ENCODE results near the gene PTPN9.
"Not testable (repeated sequence)": the region's sequence is repeated elsewhere in the genome, so short reads cannot be mapped to it uniquely, and the experiment has no call there.

Gene PTPN9

DNA sequence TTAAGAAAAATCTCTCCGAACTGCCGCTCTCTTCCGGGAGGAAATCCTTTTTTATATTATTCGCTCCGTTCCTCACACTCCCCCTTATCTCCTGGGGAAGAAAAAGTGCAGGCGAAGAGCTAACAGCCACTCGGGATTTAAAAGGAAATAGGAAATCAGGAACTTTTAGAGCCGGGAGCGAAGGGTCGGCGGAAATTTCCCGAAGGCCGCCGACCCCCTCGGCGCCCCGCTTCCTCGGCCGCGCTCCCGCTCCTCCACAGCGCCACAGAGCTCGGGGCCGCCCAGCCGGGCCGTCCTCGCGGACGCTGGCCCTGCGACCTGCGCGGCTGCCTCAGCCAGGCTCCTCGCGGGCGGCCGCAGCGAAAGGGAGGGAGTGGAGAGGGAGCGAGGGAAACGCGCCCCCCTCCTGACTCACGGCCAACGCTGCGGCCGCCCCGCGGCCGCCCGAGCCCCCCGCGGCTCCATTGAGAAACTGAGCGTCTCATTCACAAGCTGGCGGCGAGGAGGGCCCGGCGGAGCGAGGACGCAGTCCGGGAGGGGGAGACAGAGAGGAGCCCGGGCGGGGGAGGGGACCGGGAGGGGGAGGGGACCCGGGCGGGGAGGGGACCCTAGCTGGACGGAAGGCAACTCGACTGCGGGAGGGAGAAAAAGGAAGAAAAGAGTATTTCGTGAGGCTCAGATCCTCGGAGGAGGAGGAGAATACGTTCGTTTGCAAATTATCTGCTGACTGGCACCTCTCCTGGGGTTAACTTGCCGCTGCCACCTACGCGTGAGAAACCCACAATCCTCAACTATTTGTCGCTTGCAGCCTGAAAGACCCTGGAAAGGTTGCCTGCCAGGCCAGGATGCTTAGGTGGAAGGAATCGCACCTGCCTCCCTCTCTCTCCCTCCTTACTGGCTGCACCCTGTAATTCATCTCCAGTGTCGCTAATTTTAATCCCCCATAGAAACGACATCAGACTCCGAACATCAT is at the start of gene PTPN9:
TSS of gene PTPN9 (minus strand) at position 368 of the 973 bp plus-strand sequence. CDS start 539 bp downstream, outside the sequence.
- DNase-seq (ENCODE audit: low spot score) = peak; percentile 28

DNA sequence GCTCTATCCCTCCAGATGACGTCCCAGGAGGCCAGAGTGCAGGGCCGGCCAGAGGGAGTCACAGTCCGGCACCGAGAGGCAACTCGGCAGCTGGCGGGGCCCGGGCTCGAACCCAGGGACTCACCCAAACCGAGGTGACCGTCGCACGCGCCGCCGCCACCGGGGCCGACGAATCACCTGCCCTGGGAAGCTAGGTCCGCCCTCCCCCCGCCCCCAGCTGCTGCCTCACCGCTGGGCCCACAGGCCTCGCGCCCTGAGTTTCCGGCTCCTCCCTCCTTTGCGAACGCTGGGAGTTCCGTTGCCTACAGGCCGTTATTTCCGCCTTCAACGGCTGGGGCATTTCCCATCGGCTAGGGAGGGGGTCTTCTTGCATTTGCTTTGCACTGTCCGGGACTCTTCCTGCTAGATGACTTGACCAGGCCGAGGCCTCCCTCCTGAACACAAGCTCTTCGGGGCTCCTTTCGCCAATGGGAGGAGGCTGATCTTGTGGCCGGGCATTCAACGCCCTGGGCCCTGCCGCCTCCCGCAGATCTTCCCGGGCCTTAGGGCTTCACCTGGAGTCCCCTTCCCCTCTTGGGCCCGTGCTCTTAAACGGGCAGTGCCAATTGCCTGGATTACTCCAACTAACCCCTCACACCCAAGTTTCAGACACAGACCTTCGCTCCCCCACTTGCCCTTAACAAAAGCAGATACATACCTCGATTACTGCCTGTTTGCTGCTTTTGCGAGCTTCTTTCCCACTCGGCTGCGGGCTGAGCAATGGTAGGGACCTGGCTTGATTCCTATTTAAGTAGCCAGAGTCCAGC is 46.6 kb upstream of the PTPN9 start, which contains the start of gene SNUPN:
TSS of gene SNUPN (minus strand) at position 184 of the 806 bp plus-strand sequence. CDS start 4,674 bp downstream, outside the sequence.
- peak; percentile 86 for DNase-seq (ENCODE audit: low spot score)

DNA sequence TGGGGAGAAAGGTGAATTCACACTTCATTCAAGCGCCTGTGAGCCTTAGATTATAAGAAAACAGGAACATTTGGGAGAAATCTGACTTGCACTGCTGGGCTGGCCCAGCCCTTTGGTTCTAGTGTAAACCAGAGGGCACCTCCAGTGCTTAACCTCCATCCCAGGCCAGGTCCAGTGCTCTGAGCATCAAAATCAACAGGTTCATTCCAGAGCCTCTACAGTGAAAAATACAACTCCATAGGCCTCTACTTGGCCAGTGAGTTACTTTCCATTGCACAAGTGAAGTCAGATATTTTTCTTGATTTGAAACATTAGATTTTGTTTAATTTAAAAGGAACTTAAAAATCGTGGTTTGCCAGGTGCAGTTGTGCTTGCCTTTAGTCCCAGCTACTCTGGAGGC is 43.4 kb upstream of the PTPN9 start:
- DNase-seq (ENCODE audit: low spot score) = no peak

DNA sequence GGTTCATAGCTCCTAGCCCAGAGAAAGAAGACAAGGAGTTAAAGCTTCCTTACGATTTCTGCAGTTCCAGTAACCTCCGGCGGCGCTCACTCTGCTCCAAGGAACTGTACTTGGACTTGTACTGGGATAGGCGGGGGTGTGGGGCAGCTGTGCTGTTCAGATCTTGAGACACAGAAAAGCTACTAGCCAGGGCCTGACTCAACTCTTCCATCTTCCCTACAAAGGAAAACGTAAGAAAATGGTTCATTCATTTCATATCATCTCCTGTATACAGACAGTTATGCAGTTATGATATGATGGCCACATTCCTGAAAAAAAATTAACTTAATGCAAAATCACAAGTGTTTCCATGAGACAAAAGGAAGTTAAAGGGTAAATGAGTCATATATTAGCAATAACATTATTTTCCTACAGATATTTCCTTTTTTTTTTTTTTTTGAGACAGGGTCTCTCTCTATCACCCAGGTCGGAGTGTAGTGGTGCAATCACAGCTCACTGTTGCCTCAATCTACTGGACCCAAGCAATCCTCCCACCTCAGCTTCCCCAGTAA is 41.8 kb upstream of the PTPN9 start:
- DNase-seq (ENCODE audit: low spot score) = peak; percentile 60

DNA sequence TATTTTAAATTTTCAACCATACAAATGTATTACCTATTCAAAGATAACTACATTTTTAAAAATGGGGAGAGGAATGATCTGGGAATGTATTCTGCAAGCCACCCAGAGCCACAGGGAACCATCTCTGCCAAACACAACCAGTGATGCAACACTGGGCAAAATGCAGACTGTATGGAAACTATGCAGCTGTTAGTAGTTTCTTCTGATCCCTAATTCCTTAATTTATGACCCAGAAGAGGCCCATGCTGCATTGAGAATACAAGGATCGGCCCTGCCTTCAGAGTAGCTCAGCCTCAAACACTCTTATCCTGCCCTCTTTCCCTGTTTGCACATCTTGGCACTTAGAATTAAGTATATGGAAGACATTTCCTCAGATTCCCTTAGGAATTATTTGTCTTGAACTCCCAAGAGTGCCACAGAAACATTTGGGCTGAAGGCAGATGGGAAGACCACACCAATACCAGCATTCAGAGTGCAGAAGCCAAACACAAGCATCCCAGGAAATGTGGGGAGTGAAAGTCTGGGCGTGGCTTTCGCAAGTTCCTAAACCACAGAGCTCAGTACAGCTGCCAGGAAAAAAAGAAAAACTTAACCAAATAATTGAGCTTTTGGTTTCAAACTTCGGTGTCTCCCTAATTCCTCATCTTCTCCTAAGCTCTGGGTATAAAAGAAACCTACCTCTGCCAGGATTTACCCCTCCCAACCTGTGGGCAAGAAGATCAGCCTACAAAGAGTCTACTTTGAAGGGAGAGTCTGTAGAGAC is 41.1 kb upstream of the PTPN9 start:
- DNase-seq (ENCODE audit: low spot score) = no peak

DNA sequence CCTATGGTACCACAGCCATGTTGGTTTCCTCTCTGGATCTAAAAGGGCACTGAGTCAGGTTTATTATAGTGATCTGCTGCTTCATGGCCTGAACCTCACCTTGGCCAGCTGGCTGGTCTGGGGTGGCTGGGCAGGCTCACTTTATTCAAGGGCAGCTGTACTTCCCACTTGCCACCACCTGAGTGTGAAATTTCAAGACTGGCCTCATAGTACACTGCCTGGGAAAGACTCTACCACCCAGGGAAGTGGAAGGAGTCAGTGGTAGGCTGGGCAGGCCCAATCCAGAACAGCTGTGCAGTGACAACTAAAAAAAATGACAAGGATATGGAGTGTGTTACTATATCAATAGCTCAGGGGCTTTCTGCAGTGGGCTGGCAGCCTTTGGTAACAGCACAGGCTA is 37.7 kb upstream of the PTPN9 start:
- no peak for DNase-seq (ENCODE audit: low spot score)

DNA sequence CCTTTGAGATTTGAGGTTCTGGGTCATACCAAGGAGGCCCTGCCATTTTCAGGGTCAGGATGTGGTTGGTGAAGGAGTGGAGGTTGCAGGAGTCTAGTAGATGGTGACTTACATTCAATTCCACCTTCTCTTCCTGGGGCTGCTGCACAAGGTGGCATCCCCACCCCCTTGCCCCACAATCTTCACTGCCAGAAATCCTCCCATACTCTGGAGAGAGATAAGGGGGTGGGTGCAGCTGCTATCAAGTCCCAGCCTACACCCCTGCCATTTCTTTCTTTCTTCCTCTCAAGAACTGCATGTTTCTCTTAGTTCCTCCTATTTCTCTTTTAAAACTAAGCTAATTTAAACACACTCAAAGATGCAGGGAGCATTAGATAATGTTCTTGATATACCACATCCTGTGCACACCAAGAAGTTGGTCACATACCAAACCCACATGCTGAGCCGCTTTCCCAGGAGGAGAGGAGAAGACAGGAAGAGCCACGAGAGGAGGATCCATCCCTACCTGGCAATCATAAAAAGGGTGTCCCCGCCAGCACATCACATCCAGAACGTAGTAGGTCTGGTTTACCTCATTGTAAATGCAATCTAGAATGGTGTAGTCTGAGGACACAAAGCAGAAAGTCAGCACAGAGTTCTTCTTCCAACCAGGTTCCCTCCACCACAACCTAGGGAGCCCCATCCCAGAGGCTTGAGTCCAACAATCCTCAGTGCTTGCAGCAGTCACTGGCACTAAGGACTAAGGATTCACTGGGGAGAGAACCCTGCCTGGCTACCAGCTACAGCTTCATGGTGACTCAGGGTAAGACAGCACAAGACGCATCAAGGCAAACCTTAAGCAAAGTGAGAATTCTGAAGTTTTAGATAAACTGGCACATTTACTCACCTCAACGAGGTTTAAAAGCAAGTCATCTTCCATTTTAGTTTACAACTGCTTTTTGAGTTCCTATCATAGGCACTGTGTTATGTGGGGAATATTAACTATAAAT is 27.9 kb upstream of the PTPN9 start:
- no peak for DNase-seq (ENCODE audit: low spot score)

DNA sequence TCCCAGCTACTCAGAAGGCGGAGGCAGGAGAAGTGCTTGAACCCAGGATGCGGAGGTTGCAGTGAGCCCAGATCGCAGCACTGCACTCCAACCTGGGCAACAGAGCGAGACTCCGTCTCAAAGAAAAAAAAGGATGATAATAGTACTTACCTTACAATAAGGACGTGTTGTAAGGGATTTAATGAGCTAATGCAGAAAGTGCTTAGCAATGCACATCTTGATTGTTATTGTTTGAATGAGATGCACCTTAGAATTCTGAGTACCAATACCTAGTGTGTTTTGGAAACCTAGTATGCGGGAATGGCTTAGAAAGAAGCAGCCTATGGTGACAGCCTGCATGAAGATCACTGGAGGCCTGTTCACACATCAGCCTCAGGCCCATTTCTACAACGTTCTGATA is 26.9 kb upstream of the PTPN9 start:
- DNase-seq (ENCODE audit: low spot score) = no peak

DNA sequence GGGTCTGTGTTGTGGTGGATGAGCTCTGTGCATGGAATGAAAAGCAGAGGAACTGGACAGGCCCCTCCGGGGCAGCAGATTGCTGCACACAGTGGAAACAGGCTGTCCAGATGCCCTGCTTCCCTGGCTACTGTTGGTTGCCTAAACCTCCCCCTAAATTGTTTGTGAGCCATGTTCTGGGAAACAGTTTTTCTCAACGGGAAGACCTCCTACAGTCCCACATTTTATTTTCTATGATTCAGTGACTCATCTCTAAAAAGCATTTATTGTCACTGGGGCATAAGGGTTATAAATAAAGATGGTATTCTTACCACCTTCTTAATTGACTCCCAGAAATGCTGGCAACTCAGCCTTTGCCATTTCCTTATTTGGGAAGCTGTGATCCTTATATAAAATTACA is 20.3 kb upstream of the PTPN9 start:
- no peak for DNase-seq (ENCODE audit: low spot score)

DNA sequence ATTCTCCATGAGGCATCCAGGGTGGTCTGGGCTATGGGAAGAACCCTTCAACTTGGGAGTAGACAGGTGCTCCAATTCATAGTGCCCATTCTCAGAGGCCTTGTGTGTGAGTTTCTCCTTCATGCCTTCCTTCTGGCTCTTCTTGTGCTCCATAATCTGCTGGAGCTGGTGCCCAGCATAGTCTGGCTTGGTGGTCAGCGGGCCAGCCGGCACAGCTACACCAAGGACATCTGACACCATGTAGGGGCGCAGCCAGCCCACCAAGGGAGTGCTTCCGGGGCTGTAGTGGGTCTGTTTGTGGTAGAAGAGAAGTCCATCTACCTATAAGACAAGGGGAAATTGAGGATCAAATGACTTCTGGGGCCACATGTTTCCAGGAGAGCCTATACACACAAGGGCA is 19.2 kb upstream of the PTPN9 start:
- no peak for DNase-seq (ENCODE audit: low spot score)

DNA sequence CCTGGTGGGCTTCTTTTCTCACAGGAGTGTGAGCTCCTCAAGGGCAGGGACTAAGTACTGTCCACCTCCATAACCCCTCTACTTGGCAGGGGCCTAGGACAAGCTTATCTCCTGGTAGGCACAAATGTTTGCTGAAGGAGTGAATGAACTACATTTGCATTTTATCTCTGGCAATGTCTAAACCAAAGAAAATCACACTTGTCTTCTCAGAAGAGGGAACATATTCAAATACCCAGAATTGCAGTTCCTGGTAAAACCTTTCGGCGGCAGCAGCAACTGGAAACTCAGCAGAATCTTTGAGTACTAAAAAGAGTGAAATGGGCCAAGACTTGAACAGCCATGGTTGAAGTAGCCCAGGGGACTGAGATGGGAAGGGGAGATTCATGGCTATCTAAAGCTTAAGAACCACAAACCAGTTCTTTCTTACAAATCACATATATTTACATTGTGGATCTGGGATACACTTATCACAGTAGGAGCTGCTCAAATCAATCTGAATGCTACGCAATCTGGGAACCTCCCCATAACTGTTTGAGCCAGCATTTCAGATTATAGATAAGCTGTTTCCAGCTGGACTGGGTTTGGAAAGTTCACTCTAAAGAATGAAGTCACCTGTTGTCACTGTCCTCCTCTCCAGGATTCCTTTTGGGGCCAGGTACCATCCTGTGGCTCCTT is 18.7 kb upstream of the PTPN9 start:
- no peak for DNase-seq (ENCODE audit: low spot score)

DNA sequence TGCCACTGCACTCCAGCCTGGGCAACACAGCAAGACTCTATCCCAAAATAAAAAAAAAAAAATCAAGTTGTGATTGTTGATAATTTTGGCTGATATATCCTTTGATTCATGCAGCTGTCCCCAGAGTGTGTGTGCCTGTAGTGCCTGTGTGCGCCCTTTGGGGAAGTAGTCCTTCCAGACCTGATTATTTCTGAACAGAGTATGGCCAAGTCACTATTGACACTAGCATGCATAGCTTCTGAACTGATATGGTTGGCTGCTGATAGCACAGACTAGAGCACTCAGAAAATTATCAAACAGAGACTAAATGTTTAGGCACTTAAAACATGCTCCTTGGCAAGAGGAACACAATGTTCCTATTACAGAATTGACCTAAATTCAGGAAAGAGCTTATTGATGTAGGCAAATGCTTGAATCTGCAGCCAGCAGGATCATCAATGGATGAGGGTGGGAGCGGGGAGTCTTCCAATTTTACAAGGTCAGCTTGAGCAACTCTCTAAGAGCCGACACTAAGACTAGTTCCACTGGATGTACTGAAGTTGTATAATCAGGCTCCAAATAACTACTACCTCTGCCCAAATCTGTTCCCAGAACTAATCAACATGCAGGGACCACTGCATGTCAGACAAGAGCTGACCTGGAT is 17.7 kb upstream of the PTPN9 start:
- DNase-seq (ENCODE audit: low spot score) = no peak

DNA sequence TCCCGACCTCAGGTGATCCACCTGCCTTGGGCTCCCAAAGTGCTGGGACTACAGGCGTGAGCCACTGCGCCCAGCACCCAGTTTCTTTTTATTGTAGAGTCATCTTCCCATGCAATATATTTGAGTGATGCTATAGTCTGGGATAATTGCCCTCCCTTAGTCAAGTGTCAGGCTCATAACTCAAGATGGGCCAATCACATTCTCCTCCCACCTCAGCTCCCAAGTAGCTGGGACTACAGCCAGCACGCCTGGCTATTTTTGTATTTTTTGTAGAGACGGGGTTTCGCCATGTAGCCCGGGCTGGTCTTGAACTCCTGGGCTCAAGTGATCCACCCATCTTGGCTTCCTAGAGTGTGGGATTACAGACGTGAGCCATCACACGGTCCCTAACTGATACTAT is 15.2 kb upstream of the PTPN9 start:
- DNase-seq (ENCODE audit: low spot score) = no peak

DNA sequence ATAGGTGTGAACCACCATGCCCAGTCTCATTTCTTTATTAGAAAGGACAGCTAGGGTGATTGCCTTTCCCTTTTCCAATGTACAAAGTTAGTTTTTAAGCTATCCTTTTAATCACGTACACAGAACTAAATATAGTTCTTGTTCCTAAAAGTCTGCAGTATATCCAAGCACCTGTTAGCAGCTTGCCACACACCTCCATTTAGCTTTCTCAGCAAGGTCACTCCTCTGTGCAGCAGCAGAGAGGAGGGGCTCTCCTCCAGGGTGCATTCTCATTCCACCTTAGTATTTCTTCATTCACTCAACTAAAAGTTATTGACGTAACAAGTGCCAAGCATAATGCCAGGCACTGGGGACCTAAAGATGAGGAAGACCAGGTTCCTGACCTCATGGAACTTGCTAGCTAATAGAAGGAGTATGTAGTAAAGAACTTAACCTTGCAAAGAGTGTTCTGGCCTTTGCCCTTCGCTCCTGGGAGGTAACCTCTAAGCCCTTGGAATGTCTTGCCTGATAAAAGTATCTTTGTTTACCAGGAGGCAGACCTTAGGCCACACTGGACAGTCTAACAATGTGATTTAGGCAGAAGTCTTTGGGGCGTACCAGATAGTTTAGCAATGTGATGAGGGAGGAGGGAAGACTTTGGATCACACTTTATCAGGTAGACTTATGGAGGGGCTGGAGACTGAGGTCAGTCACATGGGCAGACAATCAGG is 12.7 kb upstream of the PTPN9 start:
- no peak for DNase-seq (ENCODE audit: low spot score)

DNA sequence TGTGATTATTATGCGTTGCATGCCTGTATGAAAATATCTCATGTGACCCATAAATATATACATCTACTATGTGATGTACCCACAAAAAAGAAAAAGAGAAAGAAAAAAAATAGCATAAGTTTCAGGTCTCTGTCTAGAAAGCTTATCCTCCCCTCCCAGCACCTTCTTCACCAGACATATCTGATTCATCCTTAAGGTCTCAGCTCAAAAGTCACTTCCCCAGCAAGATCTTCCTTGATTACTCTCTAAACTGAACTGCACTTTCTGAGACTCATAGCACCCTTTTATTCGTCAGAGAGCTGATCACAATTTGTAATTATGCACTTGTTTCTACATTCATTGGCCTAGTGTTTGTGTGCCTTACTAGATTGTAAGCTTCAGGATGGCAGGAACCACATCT is 11.1 kb upstream of the PTPN9 start:
- no peak for DNase-seq (ENCODE audit: low spot score)

DNA sequence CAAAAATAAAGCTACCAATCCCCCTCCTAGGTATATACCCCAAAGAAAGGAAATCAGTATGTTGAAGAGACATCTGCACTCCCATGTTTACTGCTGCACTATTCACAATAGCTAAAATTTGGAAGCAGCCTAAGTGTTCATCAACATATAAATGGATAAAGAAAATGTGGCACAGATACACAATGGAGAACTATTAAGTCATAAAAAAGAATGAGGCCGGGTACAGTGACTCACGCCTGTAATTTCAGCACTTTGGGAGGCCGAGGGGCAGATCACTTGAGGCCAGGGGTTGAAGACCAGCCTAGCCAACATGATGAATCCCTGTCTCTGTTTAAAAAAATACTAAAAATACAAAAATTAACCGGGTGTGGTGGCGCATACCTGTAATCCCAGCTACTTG is 10.0 kb upstream of the PTPN9 start:
- DNase-seq (ENCODE audit: low spot score) = no peak

DNA sequence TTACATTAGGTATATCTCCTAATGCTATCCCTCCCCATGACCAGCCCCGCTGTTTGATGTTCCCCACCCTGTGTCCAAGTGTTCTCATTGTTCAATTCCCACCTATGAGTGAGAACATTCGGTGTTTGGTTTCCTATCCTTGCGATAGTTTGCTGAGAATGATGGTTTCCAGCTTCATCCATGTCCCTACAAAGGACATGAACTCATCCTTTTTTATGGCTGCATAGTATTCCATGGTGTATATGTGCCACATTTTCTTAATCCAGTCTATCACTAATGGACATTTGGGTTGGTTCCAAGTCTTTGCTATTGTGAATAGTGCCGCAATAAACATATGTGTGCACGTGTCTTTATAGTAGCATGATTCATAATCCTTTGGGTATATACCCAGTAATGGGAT is 7.3 kb upstream of the PTPN9 start:
- DNase-seq (ENCODE audit: low spot score) = not testable (repeated sequence)

DNA sequence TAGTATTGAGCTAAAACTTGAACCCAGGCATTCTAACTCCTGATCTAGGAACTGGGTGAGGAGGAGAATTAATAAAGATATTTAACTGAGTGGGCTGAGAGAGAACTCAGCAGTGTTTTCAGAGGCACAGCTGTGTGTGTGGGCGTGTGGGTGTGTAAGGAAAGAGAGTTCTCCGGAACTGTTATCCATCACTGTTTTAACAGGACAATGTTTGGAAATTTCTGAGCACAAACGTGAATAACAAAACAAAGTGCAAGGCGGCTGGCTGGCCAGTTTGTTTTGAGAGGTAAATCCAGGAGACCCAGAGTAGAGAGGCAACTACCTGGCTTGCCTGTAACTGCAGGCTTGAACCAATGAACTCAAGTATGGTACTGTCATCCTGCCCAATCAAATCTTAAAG is 5.0 kb upstream of the PTPN9 start:
- DNase-seq (ENCODE audit: low spot score) = no peak

DNA sequence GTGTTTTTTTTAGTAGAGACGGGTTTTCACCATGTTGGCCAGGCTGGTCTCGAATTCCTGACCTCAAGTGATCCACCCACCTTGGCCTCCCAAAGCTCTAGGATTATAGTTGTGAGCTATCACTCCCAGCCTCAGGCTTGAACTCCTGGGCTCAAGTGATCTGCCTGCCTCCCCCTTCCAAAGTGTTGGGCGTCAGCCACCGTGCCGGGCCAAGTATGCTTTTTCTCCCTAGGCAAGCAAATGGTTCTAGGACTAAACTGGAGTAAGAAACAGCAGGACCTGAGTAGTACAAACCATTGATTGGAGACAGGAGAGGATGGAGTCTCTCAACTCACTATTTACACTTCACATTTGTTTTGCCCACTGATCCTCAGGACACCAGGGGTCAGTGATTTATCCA is 4.6 kb upstream of the PTPN9 start:
- DNase-seq (ENCODE audit: low spot score) = no peak
